Frontal cortex (tissue), 4 donors: ENCODE data around the gene PGAM2. TPM values are rescaled to one million over a fixed set of nuclear protein-coding genes. Genes with fewer than 3 reads are reported as not detected.

Source experiments
- DNase-seq, 2 donors: peaks; one replicate each; pipeline ENCODE4 v3.0.0; 2012; ENCODE audit warnings: low spot score in 2 of 2
- FAIRE-seq: peaks from 2 replicates; lab custom pipeline; 2012; peaks lifted over from hg19 to GRCh38; lab: Jason Lieb, UNC
- total RNA-seq: library from RNA; depleted of rRNA; stranded (reverse); fragments of >200 nt; gene quantifications from one replicate; pipeline ENCODE4 v1.2.3, GENCODE V29; 2014
- donor health status: control.
- donor health status: control.
- donor health status: control.

PGAM2 gene
- 4.5 TPM for total RNA-seq

DNA sequence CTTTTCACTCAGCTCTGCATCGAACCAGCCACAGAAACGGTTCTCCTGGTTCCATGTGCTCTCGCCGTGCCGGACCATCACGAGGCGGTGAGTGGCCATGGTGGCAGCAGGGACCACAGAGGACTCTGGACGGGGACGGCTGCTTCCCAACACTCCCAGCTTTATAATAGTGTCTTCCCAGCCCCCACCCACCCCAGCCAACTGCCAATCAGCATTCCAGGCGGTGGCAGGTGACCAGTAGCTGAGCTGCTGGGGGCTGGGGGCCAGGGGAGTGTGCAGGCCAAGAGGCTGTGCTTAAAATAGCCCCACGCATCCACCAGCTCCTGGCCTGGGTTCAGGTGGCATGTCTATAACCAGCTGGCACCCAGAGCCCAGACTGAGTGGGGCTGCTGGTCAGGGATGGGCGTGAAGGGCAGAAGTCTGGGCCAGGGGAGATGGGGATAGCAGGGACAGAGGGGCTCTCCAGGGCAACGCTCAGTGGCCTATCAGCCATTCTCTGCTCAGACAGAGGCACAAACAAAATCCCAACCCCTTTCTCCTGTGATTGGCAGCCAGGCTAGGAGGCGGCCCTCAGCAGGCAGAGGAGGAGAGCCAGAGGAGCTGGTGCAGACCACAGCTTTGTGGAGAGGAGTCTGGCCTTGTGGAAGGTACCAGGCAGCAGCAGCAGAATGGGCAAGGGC is at the start of gene PGAM2:
Gene PGAM2, minus strand, starts transcription at position 137 of the 680 bp plus-strand sequence. Its CDS starts 38 bp downstream, at position 99.
- FAIRE-seq (no peak), DNase-seq (no peak)

- FAIRE-seq (no peak), DNase-seq (peak; percentile 84 to 88)
These were observed 49.4 kb upstream of the PGAM2 start for GRCh38 chr7:44114586-44115310.

GRCh38 chr7:44113764-44114354 is 48.5 kb upstream of the PGAM2 start:
- DNase-seq (no peak), FAIRE-seq (no peak)

- FAIRE-seq: no peak
- DNase-seq: no peak
These were observed 47.8 kb upstream of the PGAM2 start for GRCh38 chr7:44112997-44113763.

- DNase-seq (no peak), FAIRE-seq (no peak)
These were observed 47.0 kb upstream of the PGAM2 start for GRCh38 chr7:44112231-44112996.

- FAIRE-seq: no peak
- DNase-seq: no peak
These were observed 46.4 kb upstream of the PGAM2 start for GRCh38 chr7:44111761-44112160.

DNA sequence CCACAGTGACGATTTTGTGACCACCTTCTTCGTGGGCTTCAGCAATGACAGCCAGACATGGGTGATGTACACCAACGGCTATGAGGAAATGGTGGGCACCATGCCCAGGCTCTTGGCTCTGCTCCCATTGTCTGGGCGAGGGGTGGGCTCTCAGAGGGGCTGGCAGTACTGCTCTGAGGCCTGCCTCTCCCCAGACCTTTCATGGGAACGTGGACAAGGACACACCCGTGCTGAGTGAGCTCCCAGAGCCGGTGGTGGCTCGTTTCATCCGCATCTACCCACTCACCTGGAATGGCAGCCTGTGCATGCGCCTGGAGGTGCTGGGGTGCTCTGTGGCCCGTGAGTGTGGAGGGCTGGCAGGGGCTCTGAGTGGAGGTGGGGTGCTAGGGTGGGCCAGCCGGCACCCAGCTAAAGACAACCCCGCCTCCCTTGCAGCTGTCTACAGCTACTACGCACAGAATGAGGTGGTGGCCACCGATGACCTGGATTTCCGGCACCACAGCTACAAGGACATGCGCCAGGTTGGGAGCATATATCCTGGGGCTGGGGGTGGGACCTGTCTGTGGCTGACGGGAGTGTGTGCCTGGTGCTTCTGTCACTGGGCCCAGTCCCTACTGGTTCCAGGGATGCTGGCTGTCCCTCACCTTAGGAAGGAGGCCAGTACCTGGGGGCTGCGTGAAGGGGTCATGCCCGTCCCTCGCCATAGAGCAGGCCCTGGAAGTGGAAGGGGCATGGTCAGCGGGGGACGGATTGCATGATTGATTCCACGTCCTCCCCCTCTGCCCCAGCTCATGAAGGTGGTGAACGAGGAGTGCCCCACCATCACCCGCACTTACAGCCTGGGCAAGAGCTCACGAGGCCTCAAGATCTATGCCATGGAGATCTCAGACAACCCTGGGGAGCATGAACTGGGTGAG is 45.6 kb upstream of the PGAM2 start:
- FAIRE-seq (no peak), DNase-seq (no peak)

DNA sequence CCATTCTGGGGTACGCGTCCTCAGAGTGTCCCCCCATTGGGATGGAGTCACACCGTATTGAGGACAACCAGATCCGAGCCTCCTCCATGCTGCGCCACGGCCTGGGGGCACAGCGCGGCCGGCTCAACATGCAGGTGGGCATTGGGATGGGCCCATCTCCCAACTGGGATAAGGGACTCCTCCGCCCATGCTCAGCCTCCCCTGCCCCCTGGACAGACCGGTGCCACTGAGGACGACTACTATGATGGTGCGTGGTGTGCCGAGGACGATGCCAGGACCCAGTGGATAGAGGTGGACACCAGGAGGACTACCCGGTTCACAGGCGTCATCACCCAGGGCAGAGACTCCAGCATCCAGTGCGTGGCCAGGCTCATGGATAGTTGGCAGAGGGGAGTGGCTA is 44.6 kb upstream of the PGAM2 start:
- DNase-seq: no peak
- FAIRE-seq: no peak

DNA sequence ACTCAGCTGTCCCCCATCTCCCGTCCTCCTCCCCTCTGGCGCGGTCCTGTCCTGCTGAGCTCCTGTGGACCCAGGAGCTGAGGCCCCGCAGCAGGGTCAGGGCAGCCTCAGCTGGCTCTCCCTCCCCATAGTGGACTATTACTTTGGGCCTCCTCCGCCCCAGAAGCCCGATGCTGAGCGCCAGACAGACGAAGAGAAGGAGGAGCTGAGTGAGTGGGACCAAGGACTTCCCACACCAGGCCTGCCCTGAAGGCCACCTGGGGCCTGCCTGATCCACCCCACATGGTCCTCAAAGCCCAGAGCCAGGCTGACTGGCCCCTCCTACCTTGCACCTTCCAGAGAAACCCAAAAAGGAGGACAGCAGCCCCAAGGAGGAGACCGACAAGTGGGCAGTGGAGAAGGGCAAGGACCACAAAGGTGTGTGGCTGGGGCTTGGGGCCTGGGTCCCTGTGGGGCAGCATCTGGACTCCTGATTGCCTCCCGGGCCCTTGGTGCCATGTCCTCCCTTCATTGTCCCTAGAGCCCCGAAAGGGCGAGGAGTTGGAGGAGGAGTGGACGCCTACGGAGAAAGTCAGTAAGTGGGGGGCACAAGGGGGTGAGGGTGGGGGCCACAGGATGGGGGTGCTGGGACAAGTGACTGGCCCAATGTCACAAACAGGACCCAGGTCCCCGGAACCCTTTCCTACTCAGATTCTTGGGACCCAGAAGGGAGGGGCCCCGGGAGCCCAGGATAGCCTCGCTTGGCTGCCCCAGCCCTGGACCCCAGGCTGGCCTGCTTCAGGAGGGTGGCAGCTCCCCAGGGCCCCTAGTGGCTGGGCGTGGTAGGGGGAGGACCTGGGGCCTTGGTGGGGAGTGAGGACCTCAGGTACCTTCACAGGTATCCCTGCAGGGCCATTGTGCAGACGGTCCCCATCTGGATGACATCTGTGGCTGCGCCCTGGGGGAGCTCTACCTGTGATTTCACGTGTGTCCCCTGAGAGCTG is 43.7 kb upstream of the PGAM2 start:
- no peak for FAIRE-seq
- no peak for DNase-seq

GRCh38 chr7:44107961-44108767 is 42.8 kb upstream of the PGAM2 start:
- DNase-seq (no peak), FAIRE-seq (no peak)

DNA sequence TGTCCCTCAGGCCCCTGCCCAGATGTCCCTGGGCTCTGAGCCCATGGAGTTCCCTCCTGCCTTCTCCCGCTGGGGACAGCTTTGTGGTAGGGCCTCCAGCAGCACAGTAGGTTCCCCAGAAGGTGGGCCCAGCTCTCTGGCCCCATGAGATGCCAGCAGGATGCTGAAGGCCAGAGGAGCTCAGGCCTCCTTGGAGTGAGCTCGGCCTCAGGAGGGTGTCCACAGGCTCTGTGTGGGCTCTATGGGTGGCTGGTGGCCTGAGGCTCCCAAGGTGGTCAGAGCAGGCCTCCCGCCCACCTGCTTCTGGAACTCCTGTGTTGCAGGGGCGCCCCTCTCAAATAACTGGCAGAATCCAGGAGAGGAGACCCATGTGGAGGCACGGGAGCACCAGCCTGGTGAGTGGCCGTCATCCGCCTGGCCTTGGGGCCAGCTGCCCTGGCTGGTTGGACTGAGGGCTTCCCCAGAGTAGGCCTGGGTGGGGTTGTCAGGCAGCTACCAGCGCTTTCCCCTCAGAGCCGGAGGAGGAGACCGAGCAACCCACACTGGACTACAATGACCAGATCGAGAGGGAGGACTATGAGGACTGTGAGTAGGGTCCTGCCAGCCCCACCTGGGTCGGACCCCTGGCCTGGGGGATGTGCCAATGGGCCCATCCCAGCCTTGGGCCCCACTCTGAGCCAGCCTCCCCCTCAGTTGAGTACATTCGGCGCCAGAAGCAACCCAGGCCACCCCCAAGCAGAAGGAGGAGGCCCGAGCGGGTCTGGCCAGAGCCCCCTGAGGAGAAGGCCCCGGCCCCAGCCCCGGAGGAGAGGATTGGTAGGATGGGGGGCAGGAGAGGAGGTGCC is 42.0 kb upstream of the PGAM2 start:
- no peak for DNase-seq
- no peak for FAIRE-seq

DNA sequence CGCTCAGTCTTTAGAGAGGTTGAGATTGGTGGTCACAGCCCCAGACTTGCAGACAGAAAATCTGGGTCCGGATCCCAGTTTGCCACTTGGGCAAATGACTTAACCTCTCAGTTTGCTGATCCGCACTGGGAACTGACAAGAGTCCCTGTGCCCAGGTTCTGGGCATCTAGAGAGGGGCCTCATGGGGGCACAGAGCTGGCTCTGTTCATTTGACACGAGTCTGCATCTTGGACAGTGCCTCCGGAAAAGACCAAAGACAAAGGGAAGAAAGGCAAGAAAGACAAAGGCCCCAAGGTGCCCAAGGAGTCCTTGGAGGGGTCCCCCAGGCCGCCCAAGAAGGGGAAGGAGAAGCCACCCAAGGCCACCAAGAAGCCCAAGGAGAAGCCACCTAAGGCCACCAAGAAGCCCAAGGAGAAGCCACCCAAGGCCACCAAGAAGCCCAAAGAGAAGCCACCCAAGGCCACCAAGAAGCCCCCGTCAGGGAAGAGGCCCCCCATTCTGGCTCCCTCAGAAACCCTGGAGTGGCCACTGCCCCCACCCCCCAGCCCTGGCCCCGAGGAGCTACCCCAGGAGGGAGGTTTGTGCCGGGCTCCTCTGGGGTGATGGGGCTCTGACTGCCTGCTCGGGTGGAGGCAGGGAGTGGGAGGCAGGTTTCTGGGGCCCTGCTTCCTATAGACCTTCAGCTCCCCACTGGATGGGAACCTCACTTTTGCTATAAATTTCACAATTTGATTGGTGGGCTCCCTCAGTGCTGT is 41.1 kb upstream of the PGAM2 start:
- DNase-seq (no peak), FAIRE-seq (no peak)

- FAIRE-seq (no peak), DNase-seq (no peak)
These were observed 40.5 kb upstream of the PGAM2 start for GRCh38 chr7:44105832-44106231.

GRCh38 chr7:44104860-44105771 is 39.7 kb upstream of the PGAM2 start:
- DNase-seq (peak; percentile 62 to 66), FAIRE-seq (no peak)
